WTC11 (cell line): ENCODE results near the gene LZIC. TPM values are rescaled to one million over a fixed set of nuclear protein-coding genes. Genes with fewer than 3 reads are reported as not detected.

ENCODE experiments used
- ATAC-seq: fragments of 200-7000 bp; cut with Tn5 transposase; 2 replicates; pipeline ENCODE4 v1.10.0; 2021; ENCODE audit warnings: mild to moderate bottlenecking, moderate library complexity
- CTCF ChIA-PET: fragments of 300-600 bp; sonication (Branson Sonifier 250); formaldehyde crosslinking; loops from one replicate; lab custom pipeline; 2021; ENCODE audit warnings: antibody characterized with exemption; lab: Charles Lee
- POLR2A ChIA-PET: fragments of 350-600 bp; sonication (Branson Sonifier 250); formaldehyde crosslinking; loops from one replicate; lab custom pipeline; 2021; ENCODE audit warnings: antibody characterized with exemption; lab: Charles Lee
- DNase-seq: peaks from one replicate; pipeline ENCODE4 v3.0.0; 2021; ENCODE audit warnings: low spot score
- H3K27ac Mint-ChIP-seq: 2 replicates; pipeline ENCODE4 v1.8.0; 2021; ENCODE audit warnings: mixed read lengths
- H3K27me3 Mint-ChIP-seq: 2 replicates; pipeline ENCODE4 v1.8.0; 2021; ENCODE audit warnings: low read depth, mild to moderate bottlenecking, moderate library complexity, mixed read lengths
- H3K36me3 Mint-ChIP-seq: 2 replicates; pipeline ENCODE4 v1.8.0; 2021; ENCODE audit warnings: mixed read lengths
- H3K4me1 Mint-ChIP-seq: 2 replicates; pipeline ENCODE4 v1.8.0; 2022; ENCODE audit warnings: mixed read lengths
- H3K4me3 Mint-ChIP-seq: 2 replicates; pipeline ENCODE4 v1.8.0; 2021; ENCODE audit warnings: mild to moderate bottlenecking, moderate library complexity, mixed read lengths
- H3K9me3 Mint-ChIP-seq: 2 replicates; pipeline ENCODE4 v1.8.0; 2021; ENCODE audit warnings: mixed read lengths
- ATF3 ChIP-seq: sonication (generic); formaldehyde crosslinking; conservative IDR thresholded peaks from 2 replicates; pipeline ENCODE4 v1.8.1; 2022; ENCODE audit warnings: mild to moderate bottlenecking, missing genetic modification reagents
- E2F1 ChIP-seq: sonication (generic); formaldehyde crosslinking; IDR thresholded peaks from 2 replicates; pipeline ENCODE4 v1.8.0; 2022; ENCODE audit warnings: mild to moderate bottlenecking, missing genetic modification reagents
- E2F5 ChIP-seq: sonication (generic); formaldehyde crosslinking; IDR thresholded peaks from 2 replicates; pipeline ENCODE4 v1.8.1; 2022; ENCODE audit warnings: mild to moderate bottlenecking, moderate library complexity, missing genetic modification reagents
- ERG ChIP-seq: fragments of 250-450 bp; sonication (Bioruptor Pico); IDR thresholded peaks from 2 replicates; pipeline ENCODE4 v1.8.0; 2021; ENCODE audit warnings: mild to moderate bottlenecking
- FOXJ3 ChIP-seq: sonication (generic); formaldehyde crosslinking; IDR thresholded peaks from 2 replicates; pipeline ENCODE4 v1.9.0; 2021; ENCODE audit warnings: missing genetic modification reagents, mild to moderate bottlenecking, borderline replicate concordance
- GRHL2 ChIP-seq: fragments of 250-450 bp; sonication (Bioruptor Pico); IDR thresholded peaks from 2 replicates; pipeline ENCODE4 v1.8.0; 2022; ENCODE audit warnings: mild to moderate bottlenecking, moderate library complexity; ENCODE audit not compliant: insufficient replicate concordance, severe bottlenecking
- JUN ChIP-seq: sonication (generic); formaldehyde crosslinking; IDR thresholded peaks from 2 replicates; pipeline ENCODE4 v1.8.0; 2023; ENCODE audit warnings: mild to moderate bottlenecking, missing genetic modification reagents
- KAT7 ChIP-seq: sonication (generic); formaldehyde crosslinking; IDR thresholded peaks from 2 replicates; pipeline ENCODE4 v1.8.1; 2023; ENCODE audit warnings: missing genetic modification reagents, mild to moderate bottlenecking, borderline replicate concordance
- MAX ChIP-seq: sonication (generic); formaldehyde crosslinking; IDR thresholded peaks from 2 replicates; pipeline ENCODE4 v1.8.0; 2022; ENCODE audit warnings: mild to moderate bottlenecking, missing genetic modification reagents
- MYBL2 ChIP-seq: sonication (generic); formaldehyde crosslinking; IDR thresholded peaks from 2 replicates; pipeline ENCODE4 v1.8.1; 2023; ENCODE audit warnings: mild to moderate bottlenecking, moderate library complexity, missing genetic modification reagents
- NFYB ChIP-seq: sonication (generic); formaldehyde crosslinking; conservative IDR thresholded peaks from 2 replicates; pipeline ENCODE4 v1.8.0; 2022; ENCODE audit warnings: low read depth, missing genetic modification reagents
- NR2C2 ChIP-seq: sonication (generic); formaldehyde crosslinking; IDR thresholded peaks from 2 replicates; pipeline ENCODE4 v1.8.0; 2022; ENCODE audit warnings: mild to moderate bottlenecking, missing genetic modification reagents
- PRDM15 ChIP-seq: sonication (generic); formaldehyde crosslinking; IDR thresholded peaks from 2 replicates; pipeline ENCODE4 v1.8.0; 2022; ENCODE audit warnings: missing genetic modification reagents
- RORB ChIP-seq: fragments of 250-450 bp; sonication (Bioruptor Pico); IDR thresholded peaks from 2 replicates; pipeline ENCODE4 v1.9.0; 2021; ENCODE audit warnings: mild to moderate bottlenecking
- SMAD3 ChIP-seq: sonication (generic); formaldehyde crosslinking; IDR thresholded peaks from 2 replicates; pipeline ENCODE4 v1.8.0; 2022; ENCODE audit warnings: missing genetic modification reagents, mild to moderate bottlenecking, borderline replicate concordance
- TP53 ChIP-seq: sonication (generic); formaldehyde crosslinking; IDR thresholded peaks from 2 replicates; pipeline ENCODE4 v1.8.1; 2023; ENCODE audit warnings: mild to moderate bottlenecking, missing genetic modification reagents
- ZBTB21 ChIP-seq: sonication (generic); formaldehyde crosslinking; IDR thresholded peaks from 2 replicates; pipeline ENCODE4 v1.8.1; 2023; ENCODE audit warnings: mild to moderate bottlenecking, missing genetic modification reagents, borderline replicate concordance
- ZBTB43 ChIP-seq: sonication (generic); formaldehyde crosslinking; IDR thresholded peaks from 2 replicates; pipeline ENCODE4 v1.8.1; 2023; ENCODE audit warnings: mild to moderate bottlenecking, missing genetic modification reagents
- ZNF317 ChIP-seq: sonication (generic); formaldehyde crosslinking; IDR thresholded peaks from 2 replicates; pipeline ENCODE4 v1.8.1; 2023; ENCODE audit warnings: low read depth, mild to moderate bottlenecking, moderate library complexity, missing genetic modification reagents, borderline replicate concordance
- ZNF425 ChIP-seq: fragments of 250-450 bp; sonication (Bioruptor Pico); conservative IDR thresholded peaks from 2 replicates; pipeline ENCODE4 v1.9.0; 2021; ENCODE audit warnings: mild to moderate bottlenecking
- total RNA-seq: library from RNA; stranded (reverse); gene quantifications from 3 replicates; pipeline ENCODE4 v1.2.3, GENCODE V29; 2021

LZIC gene
- total RNA-seq, 1 experiment from 2014 or later, result 16.9 TPM

- no peaks in the 10 kb centered on the region for H3K36me3 Mint-ChIP-seq
- POLR2A ChIA-PET, result no interaction called here
- H3K4me3 Mint-ChIP-seq, result no peak overlapping the region
- no peaks in the 10 kb centered on the region for H3K9me3 Mint-ChIP-seq
- no peak for DNase-seq
- H3K27me3 Mint-ChIP-seq, result no peaks in the 10 kb centered on the region
- TF ChIP-seq E2F1 (no peak), GRHL2 (CRISPR knock-in tag) (no peak), ERG (CRISPR knock-in tag) (no peak), ZBTB43 (CRISPR knock-in tag) (no peak), ATF3 (no peak), ZNF317 (CRISPR knock-in tag) (no peak), TP53 (CRISPR knock-in tag) (no peak), MAX (CRISPR knock-in tag) (no peak), FOXJ3 (CRISPR knock-in tag) (no peak), KAT7 (CRISPR knock-in tag) (no peak), ZNF425 (no peak), JUN (CRISPR knock-in tag) (no peak), ZBTB21 (CRISPR knock-in tag) (no peak), E2F5 (no peak), MYBL2 (CRISPR knock-in tag) (no peak), PRDM15 (CRISPR knock-in tag) (no peak), RORB (no peak), SMAD3 (no peak), NR2C2 (CRISPR knock-in tag) (no peak), NFYB (CRISPR knock-in tag) (no peak)
- TF ChIP-seq, all 79 proteins: peak for 0
- H3K27ac Mint-ChIP-seq, result peak overlapping the region; percentile 89
- CTCF ChIA-PET, result interaction anchor here (1.0 to 2.0 kb wide), 7 partner anchors 14 to 168 kb away, joined by 3 to 10 read pairs (median 4); partner anchors contain the start of genes LZIC, NMNAT1 and UBE4B
- no peak for ATAC-seq
- H3K4me1 Mint-ChIP-seq, result peaks cover 48% of the 10 kb centered on the region
Measured at GRCh38 chr1:9889411-9889810, 53.8 kb downstream of the LZIC start.
